Keratinocyte (primary cell): ENCODE results near the gene SH3RF2. TPM values are rescaled to one million over a fixed set of nuclear protein-coding genes. Genes with fewer than 3 reads are reported as not detected.

ENCODE experiments used
- DNase-seq: peaks from one replicate; pipeline ENCODE4 v3.0.0-alpha.2; 2011; ENCODE audit warnings: low read depth, missing footprints, low spot score
- FAIRE-seq: peaks from 2 replicates; lab custom pipeline; 2011; peaks lifted over from hg19 to GRCh38; lab: Jason Lieb, UNC
- H2AFZ ChIP-seq: 2 replicates; pipeline ENCODE4 v1.6.0; 2012; ENCODE audit warnings: low read length, control low read depth, inconsistent platforms; ENCODE audit not compliant: control insufficient read depth
- H3K27ac ChIP-seq: 2 replicates; pipeline ENCODE4 v1.5.1; 2011; ENCODE audit warnings: low read length; ENCODE audit not compliant: control insufficient read depth, insufficient read depth
- H3K27me3 ChIP-seq: 3 replicates; pipeline ENCODE4 v1.6.0; 2011; ENCODE audit warnings: low read length; ENCODE audit not compliant: control insufficient read depth, insufficient read depth; ENCODE audit errors: extremely low read depth
- H3K36me3 ChIP-seq, 2 experiments: 2 replicates in 1 of 2; 3 replicates in 1 of 2; pipeline ENCODE4 v1.5.1; 2011; ENCODE audit warnings: low read length in 2 of 2, mild to moderate bottlenecking in 1 of 2; ENCODE audit not compliant: control insufficient read depth in 2 of 2, insufficient read depth in 2 of 2; ENCODE audit errors: extremely low read depth in 1 of 2
- H3K4me1 ChIP-seq: 3 replicates; pipeline ENCODE4 v1.5.1; 2011; ENCODE audit warnings: low read length; ENCODE audit not compliant: control insufficient read depth, insufficient read depth; ENCODE audit errors: extremely low read depth
- H3K4me2 ChIP-seq: 3 replicates; pipeline ENCODE4 v1.6.0; 2011; ENCODE audit warnings: low read depth, low read length; ENCODE audit not compliant: control insufficient read depth, insufficient read depth; ENCODE audit errors: extremely low read depth
- H3K4me3 ChIP-seq, 3 experiments: fragments of 200-600 bp in 1 of 3; sonication (generic) in 1 of 3; 2 replicates in 2 of 3; 3 replicates in 1 of 3; pipeline ENCODE4 v1.5.1; 2011 to 2016; ENCODE audit warnings: low read length in 3 of 3, mild to moderate bottlenecking in 3 of 3, control low read depth in 2 of 3, inconsistent platforms in 1 of 3, low read depth in 1 of 3, mixed read lengths in 1 of 3, mixed run types in 1 of 3, moderate library complexity in 1 of 3; ENCODE audit not compliant: control insufficient read depth in 2 of 3, insufficient read depth in 2 of 3; ENCODE audit errors: extremely low read depth in 1 of 3
- H3K79me2 ChIP-seq: 2 replicates; pipeline ENCODE4 v1.6.0; 2012; ENCODE audit warnings: low read length; ENCODE audit not compliant: control insufficient read depth, insufficient read depth
- H3K9ac ChIP-seq: 3 replicates; pipeline ENCODE4 v1.6.0; 2011; ENCODE audit warnings: low read length; ENCODE audit not compliant: control insufficient read depth, insufficient read depth; ENCODE audit errors: extremely low read depth
- H3K9me1 ChIP-seq: 3 replicates; pipeline ENCODE4 v1.6.0; 2011; ENCODE audit warnings: low read length; ENCODE audit not compliant: control insufficient read depth, insufficient read depth; ENCODE audit errors: extremely low read depth
- H3K9me3 ChIP-seq: 2 replicates; pipeline ENCODE4 v1.5.1; 2012; ENCODE audit warnings: low read depth, low read length; ENCODE audit not compliant: control insufficient read depth
- H4K20me1 ChIP-seq: 3 replicates; pipeline ENCODE4 v1.6.0; 2011; ENCODE audit warnings: low read length; ENCODE audit not compliant: control insufficient read depth, insufficient read depth; ENCODE audit errors: extremely low read depth
- CTCF ChIP-seq, 3 experiments: IDR thresholded peaks in 1 of 3; conservative IDR thresholded peaks in 1 of 3; optimal IDR thresholded peaks in 1 of 3; 2 replicates in 2 of 3; 3 replicates in 1 of 3; pipeline versions ENCODE3 to v1.5.1; 2011; ENCODE audit warnings: low read length in 3 of 3, mild to moderate bottlenecking in 3 of 3, moderate library complexity in 2 of 3, control low read depth in 1 of 3, inconsistent platforms in 1 of 3; ENCODE audit not compliant: insufficient read depth in 2 of 3; ENCODE audit errors: extremely low read depth in 1 of 3
- EZH2 ChIP-seq: IDR thresholded peaks from one replicate; pipeline ENCODE4 v1.6.1; 2012; ENCODE audit warnings: inconsistent platforms, mild to moderate bottlenecking, low read length, moderate library complexity
- dilution Hi-C: fragments of 300-500 bp; cut with MboI; formaldehyde crosslinking; loops from one replicate; pipeline ENCODE4 v1.7.0; 2020; ENCODE audit warnings: low sequenced_read_pairs; ENCODE audit not compliant: extremely low pct_ligation_motif_present
- polyA plus RNA-seq, 5 experiments: library from polyadenylated mRNA; depleted of rRNA in 3 of 5; stranded (reverse) in 3 of 5; stranded (forward) in 1 of 5; unstranded in 1 of 5; fragments of >200 nt; gene quantifications; 1 replicate in 1 of 5; 2 replicates in 3 of 5; 3 replicates in 1 of 5; pipeline versions ENCODE4 v1.2.1 to v1.2.3, GENCODE V29; 2011 to 2012; ENCODE audit warnings: missing spikeins in 2 of 5, low read depth in 1 of 5, low replicate concordance in 1 of 5

The SH3RF2 gene
- polyA plus RNA-seq, 1 donor (not counting 4 experiments of a cell fraction or from before 2014, with no cell fraction given) = 43.7 TPM

GRCh38 chr5:145965804-145966203 lies 29.4 kb downstream of the SH3RF2 start:
- DNase-seq = no peak
- Histone ChIP-seq H2AFZ (no peak overlapping the region), H3K9me3 (no peaks in the 10 kb centered on the region), H3K9me1 (peaks cover 2% of the 10 kb centered on the region), H4K20me1 (no peaks in the 10 kb centered on the region), H3K36me3 (peaks cover 3 to 20% of the 10 kb centered on the region in 2 experiments), H3K4me1 (peaks cover 46% of the 10 kb centered on the region), H3K27ac (no peak overlapping the region), H3K4me3 (no peak overlapping the region), H3K9ac (no peak overlapping the region), H3K4me2 (peak overlapping the region; percentile 3), H3K79me2 (peaks cover 50% of the 10 kb centered on the region), H3K27me3 (no peaks in the 10 kb centered on the region)
- dilution Hi-C loops = no loop called here
- no peak for TF ChIP-seq EZH2
- no peak for TF ChIP-seq CTCF (optimal IDR thresholded peaks at IDR 0.05 in 1 of 3, IDR thresholded peaks at IDR 0.05 in 1 of 3, conservative IDR thresholded peaks at IDR 0.05 in 1 of 3; ENCODE audit: extremely low read depth in 1 of 3, insufficient read depth in 2 of 3, low read length in 3 of 3)
- peak; percentile 69 for FAIRE-seq

GRCh38 chr5:145967296-145967695 lies 30.9 kb downstream of the SH3RF2 start:
- Histone ChIP-seq H3K27me3 (no peaks in the 10 kb centered on the region), H2AFZ (no peak overlapping the region), H3K4me2 (no peak overlapping the region), H3K27ac (no peak overlapping the region), H3K9me3 (no peaks in the 10 kb centered on the region), H3K4me3 (no peak overlapping the region), H4K20me1 (no peaks in the 10 kb centered on the region), H3K9ac (no peak overlapping the region), H3K79me2 (peaks cover 54% of the 10 kb centered on the region), H3K36me3 (peaks cover 5 to 15% of the 10 kb centered on the region in 2 experiments), H3K9me1 (no peaks in the 10 kb centered on the region), H3K4me1 (peaks cover 39% of the 10 kb centered on the region)
- FAIRE-seq = peak; percentile 36
- no peak for DNase-seq
- TF ChIP-seq CTCF (optimal IDR thresholded peaks at IDR 0.05 in 1 of 3, IDR thresholded peaks at IDR 0.05 in 1 of 3, conservative IDR thresholded peaks at IDR 0.05 in 1 of 3; ENCODE audit: extremely low read depth in 1 of 3, insufficient read depth in 2 of 3, low read length in 3 of 3) (no peak), EZH2 (no peak)
- dilution Hi-C loops = no loop called here
